K562 (cell line): Measurements from ENCODE around the gene P2RX1. TPM values are rescaled to one million over a fixed set of nuclear protein-coding genes. Genes with fewer than 3 reads are reported as not detected.

ENCODE experiments used
- CBFA2T2 ChIP-seq: fragments of 450-650 bp; conservative IDR thresholded peaks from 2 replicates; pipeline ENCODE4 v1.6.1; 2017; ENCODE audit warnings: mild to moderate bottlenecking
- CBX1 ChIP-seq: sonication (generic); IDR thresholded peaks from 2 replicates; pipeline ENCODE4 v1.6.1; 2016; ENCODE audit warnings: antibody characterized with exemption, low read depth, mild to moderate bottlenecking
- CHD2 ChIP-seq: IDR thresholded peaks from 2 replicates; pipeline ENCODE4 v1.6.1; 2011; ENCODE audit warnings: low read depth, low read length
- DIDO1 ChIP-seq: fragments of 450-650 bp; IDR thresholded peaks from 2 replicates; pipeline ENCODE4 v1.6.1; 2016; ENCODE audit warnings: low read depth, missing biosample characterization, missing genetic modification characterization
- DMBX1 ChIP-seq: fragments of 250-450 bp; sonication (Bioruptor Pico); IDR thresholded peaks from 2 replicates; pipeline ENCODE4 v1.8.0; 2022; ENCODE audit warnings: inconsistent platforms, mild to moderate bottlenecking, moderate library complexity, borderline replicate concordance
- HNRNPLL ChIP-seq: fragments of 200-400 bp; formaldehyde crosslinking; IDR thresholded peaks from 2 replicates; pipeline ENCODE4 v1.6.1; 2017; ENCODE audit warnings: low read length, low read depth, mild to moderate bottlenecking; ENCODE audit not compliant: poor library complexity, severe bottlenecking
- MBD2 ChIP-seq: sonication (generic); IDR thresholded peaks from 2 replicates; pipeline ENCODE4 v1.6.1; 2016; ENCODE audit warnings: low read depth, borderline replicate concordance
- MEF2D ChIP-seq: conservative IDR thresholded peaks from 2 replicates; pipeline ENCODE4 v1.6.1; 2016; ENCODE audit warnings: low read depth, missing genetic modification characterization, missing compliant biosample characterization
- NR2C1 ChIP-seq, 2 experiments: fragments of 450-650 bp; IDR thresholded peaks; 2 replicates each; pipeline ENCODE4 v1.6.1; 2017; ENCODE audit warnings: mild to moderate bottlenecking in 2 of 2, antibody characterized with exemption in 1 of 2, inconsistent platforms in 1 of 2, missing compliant biosample characterization in 1 of 2, missing genetic modification characterization in 1 of 2
- PHB ChIP-seq: fragments of 250-450 bp; sonication (Bioruptor Pico); IDR thresholded peaks from 2 replicates; pipeline ENCODE4 v1.5.0; 2021
- POLR2H ChIP-seq: IDR thresholded peaks from 2 replicates; pipeline ENCODE4 v1.6.1; 2016; ENCODE audit warnings: missing genetic modification characterization, low read depth, mild to moderate bottlenecking, control low read depth, missing compliant biosample characterization, moderate library complexity
- RNF2 ChIP-seq: sonication (generic); IDR thresholded peaks from 2 replicates; pipeline ENCODE4 v1.6.1; 2016
- SMARCE1 ChIP-seq: fragments of 450-650 bp; IDR thresholded peaks from 2 replicates; pipeline ENCODE4 v1.7.1; 2016; ENCODE audit warnings: mild to moderate bottlenecking
- THAP7 ChIP-seq: fragments of 250-450 bp; sonication (Bioruptor Pico); IDR thresholded peaks from 2 replicates; pipeline ENCODE4 v1.5.0; 2021
- TOE1 ChIP-seq, 2 experiments: fragments of 450-650 bp in 1 of 2; sonication (generic) in 1 of 2; formaldehyde crosslinking in 1 of 2; IDR thresholded peaks; 2 replicates each; pipeline versions ENCODE4 v1.7.1 to v1.8.0; 2016 to 2022; ENCODE audit warnings: borderline replicate concordance in 2 of 2, mild to moderate bottlenecking in 2 of 2, antibody characterized with exemption in 1 of 2, inconsistent platforms in 1 of 2, low read depth in 1 of 2, missing genetic modification reagents in 1 of 2, moderate library complexity in 1 of 2
- ZC3H4 ChIP-seq: sonication (generic); formaldehyde crosslinking; IDR thresholded peaks from 2 replicates; pipeline ENCODE4 v1.9.0; 2021; ENCODE audit warnings: missing genetic modification reagents, borderline replicate concordance
- ZMIZ1 ChIP-seq, 2 experiments: fragments of 150-350 bp in 1 of 2; IDR thresholded peaks; 2 replicates each; pipeline ENCODE4 v1.6.1; 2012 to 2016; ENCODE audit warnings: low read depth in 2 of 2, low read length in 2 of 2, mild to moderate bottlenecking in 1 of 2, moderate library complexity in 1 of 2
- ZNF644 ChIP-seq: fragments of 200-800 bp; sonication (Bioruptor generic); IDR thresholded peaks from 2 replicates; pipeline ENCODE4 v1.6.1; 2016; ENCODE audit warnings: low read depth, missing genetic modification characterization, missing compliant biosample characterization
- polyA plus RNA-seq, 8 experiments: library from polyadenylated mRNA; depleted of rRNA in 4 of 8; stranded (reverse) in 5 of 8; unstranded in 3 of 8; fragments of >200 nt; fragmentation: Nextera tagmentation in 2 of 8; fragmentation: Illumina TruSeq in 1 of 8; extraction: Ambion mirVana in 2 of 8; extraction: Trizol in 1 of 8; gene quantifications; 2 replicates each; pipeline versions ENCODE4 v1.2.1 to v1.2.3, GENCODE V29; 2011 to 2014; ENCODE audit warnings: inconsistent platforms in 1 of 8, missing spikeins in 1 of 8
- total RNA-seq, 7 experiments: library from RNA; depleted of rRNA in 6 of 7; stranded (reverse); fragments of >200 nt in 6 of 7; fragmentation: Illumina TruSeq in 2 of 7; extraction: Trizol in 2 of 7; gene quantifications; 2 replicates each; pipeline versions ENCODE4 v1.2.1 to v1.2.3, GENCODE V29; 2011 to 2021; ENCODE audit warnings: low replicate concordance in 1 of 7
- TF ChIP-seq, protein P1 (sequence below): IDR thresholded peaks from 2 replicates; pipeline ENCODE4 v1.6.1; 2011; ENCODE audit warnings: borderline replicate concordance, low read depth, mild to moderate bottlenecking, moderate library complexity, low read length; ENCODE audit not compliant: insufficient read depth, poor library complexity, severe bottlenecking
- TF ChIP-seq, protein P2 (sequence below): conservative IDR thresholded peaks from 2 replicates; pipeline ENCODE4 v1.6.1; 2011; ENCODE audit warnings: low read depth, mild to moderate bottlenecking, low read length; ENCODE audit not compliant: control insufficient read depth

P2RX1 gene
- total and polyA plus RNA-seq, 9 of the 15 experiments (the other 6 are each of a cell fraction or from before 2014, with no cell fraction given) = 0.27 to 20.3 (median 10.3) TPM

DNA sequence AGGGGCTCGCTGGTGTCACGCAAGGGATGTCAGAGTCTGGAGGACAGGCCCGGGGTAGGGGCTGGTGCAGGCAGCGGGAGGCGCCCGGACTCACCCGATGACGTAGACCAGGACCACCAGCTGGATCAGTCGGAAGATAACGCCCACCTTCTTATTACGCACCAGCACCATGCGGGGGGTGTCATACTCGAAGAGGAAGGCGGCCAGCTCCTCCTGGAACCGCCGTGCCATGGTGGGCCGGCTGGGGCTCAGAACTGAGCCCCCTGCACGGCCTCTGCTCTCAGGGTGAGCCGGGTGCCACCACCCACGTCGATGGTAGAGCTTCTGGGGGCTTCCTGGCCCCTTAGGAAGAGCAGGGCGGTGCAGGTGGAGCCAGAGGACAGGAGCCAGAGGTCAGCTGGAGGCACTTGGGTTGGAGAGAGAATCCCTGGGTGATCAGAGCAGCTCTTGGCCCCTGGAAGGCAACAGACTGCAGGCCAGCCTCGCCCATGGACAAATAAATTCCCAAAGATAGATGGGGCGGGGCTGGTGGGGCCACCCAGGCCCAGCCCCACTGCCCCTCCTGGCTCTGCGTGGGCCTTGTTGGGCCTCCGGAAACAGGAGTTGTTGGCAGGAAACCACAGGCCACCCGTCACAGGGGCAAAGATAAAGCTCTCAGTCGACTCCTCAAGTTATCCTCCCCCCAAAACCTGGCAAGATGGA is at the start of gene P2RX1 (continued):
- no peak for TF ChIP-seq TOE1 (IDR thresholded peaks at IDR 0.05; ENCODE audit: borderline replicate concordance)
- TF ChIP-seq TOE1 (CRISPR knock-in tag; IDR thresholded peaks at IDR 0.05; ENCODE audit: borderline replicate concordance, low read depth) = no peak
- no peak for TF ChIP-seq SMARCE1
- TF ChIP-seq THAP7 (CRISPR knock-in tag) = no peak
- TF ChIP-seq MBD2 = 0 out of 2 replicates have a peak, but pooled peaks have one; percentile 27
- TF ChIP-seq CHD2 = no peak
- TF ChIP-seq, protein P1, sequence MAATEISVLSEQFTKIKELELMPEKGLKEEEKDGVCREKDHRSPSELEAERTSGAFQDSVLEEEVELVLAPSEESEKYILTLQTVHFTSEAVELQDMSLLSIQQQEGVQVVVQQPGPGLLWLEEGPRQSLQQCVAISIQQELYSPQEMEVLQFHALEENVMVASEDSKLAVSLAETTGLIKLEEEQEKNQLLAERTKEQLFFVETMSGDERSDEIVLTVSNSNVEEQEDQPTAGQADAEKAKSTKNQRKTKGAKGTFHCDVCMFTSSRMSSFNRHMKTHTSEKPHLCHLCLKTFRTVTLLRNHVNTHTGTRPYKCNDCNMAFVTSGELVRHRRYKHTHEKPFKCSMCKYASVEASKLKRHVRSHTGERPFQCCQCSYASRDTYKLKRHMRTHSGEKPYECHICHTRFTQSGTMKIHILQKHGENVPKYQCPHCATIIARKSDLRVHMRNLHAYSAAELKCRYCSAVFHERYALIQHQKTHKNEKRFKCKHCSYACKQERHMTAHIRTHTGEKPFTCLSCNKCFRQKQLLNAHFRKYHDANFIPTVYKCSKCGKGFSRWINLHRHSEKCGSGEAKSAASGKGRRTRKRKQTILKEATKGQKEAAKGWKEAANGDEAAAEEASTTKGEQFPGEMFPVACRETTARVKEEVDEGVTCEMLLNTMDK = no peak
- peak; percentile 73 for TF ChIP-seq POLR2H (tag)
- TF ChIP-seq, protein P2, sequence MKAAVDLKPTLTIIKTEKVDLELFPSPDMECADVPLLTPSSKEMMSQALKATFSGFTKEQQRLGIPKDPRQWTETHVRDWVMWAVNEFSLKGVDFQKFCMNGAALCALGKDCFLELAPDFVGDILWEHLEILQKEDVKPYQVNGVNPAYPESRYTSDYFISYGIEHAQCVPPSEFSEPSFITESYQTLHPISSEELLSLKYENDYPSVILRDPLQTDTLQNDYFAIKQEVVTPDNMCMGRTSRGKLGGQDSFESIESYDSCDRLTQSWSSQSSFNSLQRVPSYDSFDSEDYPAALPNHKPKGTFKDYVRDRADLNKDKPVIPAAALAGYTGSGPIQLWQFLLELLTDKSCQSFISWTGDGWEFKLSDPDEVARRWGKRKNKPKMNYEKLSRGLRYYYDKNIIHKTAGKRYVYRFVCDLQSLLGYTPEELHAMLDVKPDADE = no peak
- TF ChIP-seq HNRNPLL = no peak
- TF ChIP-seq ZC3H4 (CRISPR knock-in tag) = no peak
- TF ChIP-seq PHB (CRISPR knock-in tag) = no peak
- no peak for TF ChIP-seq NR2C1 (IDR thresholded peaks at IDR 0.05)
- TF ChIP-seq NR2C1 (tag; IDR thresholded peaks at IDR 0.05) = no peak
- TF ChIP-seq DMBX1 (CRISPR knock-in tag) = peak; percentile 44; the same call in 1 of the 2 replicates
- TF ChIP-seq MEF2D (tag) = no peak
- TF ChIP-seq RNF2 = peak; percentile 89; the same call in 1 of the 2 replicates
- no peak for TF ChIP-seq DIDO1
- TF ChIP-seq CBX1 = 0 out of 2 replicates have a peak, but pooled peaks have one; percentile 71
- peak in 1 of 2 experiments; percentile 38; a peak in 1 of 4 replicates for TF ChIP-seq ZMIZ1 (IDR thresholded peaks at IDR 0.05; ENCODE audit: low read depth in 2 of 2, low read length in 2 of 2)
- TF ChIP-seq ZNF644 (tag) = no peak
- TF ChIP-seq CBFA2T2 = no peak
